Stimulated activated memory B cell treated with anti-CD40 and anti-IgM and Interleukin-4, amounts not matched to agents 10 μg/mL and 1 μg/mL and 100 μg/mL, for 72 hours (primary cell): Measurements from ENCODE around the gene L3MBTL3.
A peak's percentile ranks its signal among the peaks of the same experiment; 100 is the strongest.
"Not testable (repeated sequence)": the region's sequence is repeated elsewhere in the genome, so short reads cannot be mapped to it uniquely, and the experiment has no call there.

Experiments
- ATAC-seq: fragments of 150-1000 bp; cut with Tn5 transposase; 2 replicates; pipeline ENCODE4 v1.10.0; 2021
- H3K27ac Mint-ChIP-seq: one replicate; pipeline ENCODE4 v1.8.0; 2022; ENCODE audit warnings: mild to moderate bottlenecking, mixed read lengths
- H3K27me3 Mint-ChIP-seq: one replicate; pipeline ENCODE4 v1.8.0; 2022; ENCODE audit warnings: mixed read lengths
- H3K36me3 Mint-ChIP-seq: one replicate; pipeline ENCODE4 v1.8.0; 2022; ENCODE audit warnings: mixed read lengths
- H3K4me1 Mint-ChIP-seq: one replicate; pipeline ENCODE4 v1.8.0; 2022; ENCODE audit warnings: mixed read lengths
- H3K4me3 Mint-ChIP-seq: one replicate; pipeline ENCODE4 v1.8.0; 2022; ENCODE audit warnings: mild to moderate bottlenecking, moderate library complexity, mixed read lengths
- H3K9me3 Mint-ChIP-seq: one replicate; pipeline ENCODE4 v1.8.0; 2022; ENCODE audit warnings: mixed read lengths

L3MBTL3 gene

GRCh38 chr6:130161683-130162404 is 143.5 kb downstream of the L3MBTL3 start:
- peak; percentile 64 for ATAC-seq
- H3K36me3 Mint-ChIP-seq: no peaks in the 10 kb centered on the region
- H3K27me3 Mint-ChIP-seq: peaks cover 18% of the 10 kb centered on the region
- H3K9me3 Mint-ChIP-seq: peaks cover 3% of the 10 kb centered on the region
- H3K27ac Mint-ChIP-seq: no peak overlapping the region
- peaks cover 5% of the 10 kb centered on the region for H3K4me1 Mint-ChIP-seq
- H3K4me3 Mint-ChIP-seq: no peak overlapping the region

- no peaks in the 10 kb centered on the region for H3K36me3 Mint-ChIP-seq
- no peak overlapping the region for H3K4me3 Mint-ChIP-seq
- H3K27me3 Mint-ChIP-seq: peaks cover 18% of the 10 kb centered on the region
- peaks cover 5% of the 10 kb centered on the region for H3K4me1 Mint-ChIP-seq
- no peak for ATAC-seq
- peaks cover 3% of the 10 kb centered on the region for H3K9me3 Mint-ChIP-seq
- no peak overlapping the region for H3K27ac Mint-ChIP-seq
Measured at GRCh38 chr6:130162421-130162820, 144.0 kb downstream of the L3MBTL3 start.

- peaks cover 3% of the 10 kb centered on the region for H3K9me3 Mint-ChIP-seq
- no peak for ATAC-seq
- peaks cover 18% of the 10 kb centered on the region for H3K27me3 Mint-ChIP-seq
- H3K36me3 Mint-ChIP-seq: no peaks in the 10 kb centered on the region
- peaks cover 5% of the 10 kb centered on the region for H3K4me1 Mint-ChIP-seq
- no peak overlapping the region for H3K27ac Mint-ChIP-seq
- no peak overlapping the region for H3K4me3 Mint-ChIP-seq
Measured at GRCh38 chr6:130163266-130163665, 144.9 kb downstream of the L3MBTL3 start.

- Mint-ChIP-seq H3K36me3 (no peaks in the 10 kb centered on the region), H3K27ac (no peak overlapping the region), H3K27me3 (peaks cover 18% of the 10 kb centered on the region), H3K4me3 (no peak overlapping the region), H3K4me1 (peaks cover 5% of the 10 kb centered on the region), H3K9me3 (peaks cover 3% of the 10 kb centered on the region)
- ATAC-seq: no peak
Measured at GRCh38 chr6:130164251-130164650, 145.9 kb downstream of the L3MBTL3 start.

- Mint-ChIP-seq H3K27me3 (peaks cover 18% of the 10 kb centered on the region), H3K9me3 (peaks cover 14% of the 10 kb centered on the region), H3K27ac (no peak overlapping the region), H3K4me3 (no peak overlapping the region), H3K36me3 (no peaks in the 10 kb centered on the region), H3K4me1 (no peaks in the 10 kb centered on the region)
- no peak for ATAC-seq
Measured at GRCh38 chr6:130167655-130168054, 149.3 kb downstream of the L3MBTL3 start.

GRCh38 chr6:130170160-130170559 is 151.8 kb downstream of the L3MBTL3 start:
- H3K4me3 Mint-ChIP-seq, H3K36me3 Mint-ChIP-seq: not testable (repeated sequence)

GRCh38 chr6:130173377-130174004 is 155.1 kb downstream of the L3MBTL3 start:
- not testable (repeated sequence) for H3K4me3 Mint-ChIP-seq, H3K27me3 Mint-ChIP-seq, H3K27ac Mint-ChIP-seq, H3K36me3 Mint-ChIP-seq, ATAC-seq, H3K4me1 Mint-ChIP-seq
- peaks cover 14% of the 10 kb centered on the region for H3K9me3 Mint-ChIP-seq

More at GRCh38 chr6:130170160-130170559, 151.8 kb downstream of the L3MBTL3 start:
- Mint-ChIP-seq H3K9me3 (peaks cover 14% of the 10 kb centered on the region), H3K27me3 (peaks cover 14% of the 10 kb centered on the region)
- not testable (repeated sequence) for H3K4me1 Mint-ChIP-seq, ATAC-seq, H3K27ac Mint-ChIP-seq

GRCh38 chr6:130176378-130176777 is 158.0 kb downstream of the L3MBTL3 start:
- H3K27ac Mint-ChIP-seq: no peak overlapping the region
- ATAC-seq: no peak
- no peaks in the 10 kb centered on the region for H3K27me3 Mint-ChIP-seq

GRCh38 chr6:130178692-130179091 is 160.3 kb downstream of the L3MBTL3 start:
- H3K9me3 Mint-ChIP-seq: no peaks in the 10 kb centered on the region
- H3K4me1 Mint-ChIP-seq: peaks cover 4% of the 10 kb centered on the region
- no peaks in the 10 kb centered on the region for H3K36me3 Mint-ChIP-seq
- H3K4me3 Mint-ChIP-seq: no peak overlapping the region
- H3K27me3 Mint-ChIP-seq: no peaks in the 10 kb centered on the region
- no peak overlapping the region for H3K27ac Mint-ChIP-seq
- ATAC-seq: no peak

More at GRCh38 chr6:130176378-130176777, 158.0 kb downstream of the L3MBTL3 start:
- no peak overlapping the region for H3K4me3 Mint-ChIP-seq
- H3K9me3 Mint-ChIP-seq: peaks cover 8% of the 10 kb centered on the region
- H3K4me1 Mint-ChIP-seq: no peaks in the 10 kb centered on the region
- H3K36me3 Mint-ChIP-seq: no peaks in the 10 kb centered on the region

- no peaks in the 10 kb centered on the region for H3K36me3 Mint-ChIP-seq
- no peaks in the 10 kb centered on the region for H3K27me3 Mint-ChIP-seq
- H3K4me1 Mint-ChIP-seq: peaks cover 7% of the 10 kb centered on the region
- H3K27ac Mint-ChIP-seq: no peak overlapping the region
- ATAC-seq: no peak
- H3K9me3 Mint-ChIP-seq: no peaks in the 10 kb centered on the region
- H3K4me3 Mint-ChIP-seq: no peak overlapping the region
Measured at GRCh38 chr6:130182466-130182865, 164.1 kb downstream of the L3MBTL3 start.

GRCh38 chr6:130183271-130184222 is 165.2 kb downstream of the L3MBTL3 start:
- Mint-ChIP-seq H3K27me3 (no peaks in the 10 kb centered on the region), H3K4me3 (peak overlapping the region; percentile 0), H3K27ac (peak overlapping the region; percentile 1), H3K4me1 (peaks cover 7% of the 10 kb centered on the region), H3K36me3 (no peaks in the 10 kb centered on the region), H3K9me3 (no peaks in the 10 kb centered on the region)
- peak; percentile 34 for ATAC-seq

- no peaks in the 10 kb centered on the region for H3K27me3 Mint-ChIP-seq
- no peak overlapping the region for H3K4me3 Mint-ChIP-seq
- H3K9me3 Mint-ChIP-seq: no peaks in the 10 kb centered on the region
- H3K4me1 Mint-ChIP-seq: peaks cover 7% of the 10 kb centered on the region
- ATAC-seq: no peak
- H3K36me3 Mint-ChIP-seq: no peaks in the 10 kb centered on the region
- H3K27ac Mint-ChIP-seq: no peak overlapping the region
Measured at GRCh38 chr6:130185658-130186057, 167.3 kb downstream of the L3MBTL3 start.

- Mint-ChIP-seq H3K4me1 (peaks cover 13% of the 10 kb centered on the region), H3K27ac (no peak overlapping the region), H3K36me3 (no peaks in the 10 kb centered on the region), H3K27me3 (no peaks in the 10 kb centered on the region), H3K4me3 (no peak overlapping the region), H3K9me3 (no peaks in the 10 kb centered on the region)
- no peak for ATAC-seq
Measured at GRCh38 chr6:130187335-130188206, 169.2 kb downstream of the L3MBTL3 start.

- Mint-ChIP-seq H3K36me3 (no peaks in the 10 kb centered on the region), H3K27ac (no peak overlapping the region), H3K9me3 (no peaks in the 10 kb centered on the region), H3K4me1 (peaks cover 12% of the 10 kb centered on the region), H3K4me3 (no peak overlapping the region), H3K27me3 (no peaks in the 10 kb centered on the region)
- no peak for ATAC-seq
Measured at GRCh38 chr6:130188207-130188899, 170.0 kb downstream of the L3MBTL3 start.
